ENCODE data around the gene PHPT1. TPM values are rescaled to one million over a fixed set of nuclear protein-coding genes. Genes with fewer than 3 reads are reported as not detected.

The PHPT1 gene
- total RNA-seq, 2 donors from 2014 or later, result 37.5 to 92.1 TPM

GRCh38 chr9:136826188-136826541 lies 23.0 kb upstream of the PHPT1 start:
- Histone ChIP-seq H3K36me3 (peaks cover 55% of the 10 kb centered on the region), H3K9me3 (no peaks in the 10 kb centered on the region), H3K4me3 (no peak overlapping the region), H3K27me3 (replicated peaks; ENCODE audit: insufficient read depth) (no peaks in the 10 kb centered on the region), H3K27ac (no peak overlapping the region), H3K4me1 (ENCODE audit: control insufficient read depth in 1 of 2, low read depth in 2 of 2) (peaks cover 3 to 9% of the 10 kb centered on the region in 2 donors)
- no peak for ATAC-seq (ENCODE audit: insufficient number of reproducible peaks, low FRiP score, low read depth)
- TF ChIP-seq CTCF (IDR thresholded peaks at IDR 0.05), result no peak
- no peak for DNase-seq (ENCODE audit: low spot score)

GRCh38 chr9:136826703-136827582 lies 22.3 kb upstream of the PHPT1 start:
- TF ChIP-seq CTCF (IDR thresholded peaks at IDR 0.05), result no peak
- Histone ChIP-seq H3K27me3 (replicated peaks; ENCODE audit: insufficient read depth) (no peaks in the 10 kb centered on the region), H3K4me3 (no peak overlapping the region), H3K36me3 (peaks cover 56% of the 10 kb centered on the region), H3K4me1 (ENCODE audit: control insufficient read depth in 1 of 2, low read depth in 2 of 2) (peaks cover 0 to under 1% of the 10 kb centered on the region in 2 donors), H3K27ac (no peak overlapping the region), H3K9me3 (no peaks in the 10 kb centered on the region)
- DNase-seq (ENCODE audit: low spot score) (no peak), ATAC-seq (ENCODE audit: insufficient number of reproducible peaks, low FRiP score, low read depth) (no peak)

DNA sequence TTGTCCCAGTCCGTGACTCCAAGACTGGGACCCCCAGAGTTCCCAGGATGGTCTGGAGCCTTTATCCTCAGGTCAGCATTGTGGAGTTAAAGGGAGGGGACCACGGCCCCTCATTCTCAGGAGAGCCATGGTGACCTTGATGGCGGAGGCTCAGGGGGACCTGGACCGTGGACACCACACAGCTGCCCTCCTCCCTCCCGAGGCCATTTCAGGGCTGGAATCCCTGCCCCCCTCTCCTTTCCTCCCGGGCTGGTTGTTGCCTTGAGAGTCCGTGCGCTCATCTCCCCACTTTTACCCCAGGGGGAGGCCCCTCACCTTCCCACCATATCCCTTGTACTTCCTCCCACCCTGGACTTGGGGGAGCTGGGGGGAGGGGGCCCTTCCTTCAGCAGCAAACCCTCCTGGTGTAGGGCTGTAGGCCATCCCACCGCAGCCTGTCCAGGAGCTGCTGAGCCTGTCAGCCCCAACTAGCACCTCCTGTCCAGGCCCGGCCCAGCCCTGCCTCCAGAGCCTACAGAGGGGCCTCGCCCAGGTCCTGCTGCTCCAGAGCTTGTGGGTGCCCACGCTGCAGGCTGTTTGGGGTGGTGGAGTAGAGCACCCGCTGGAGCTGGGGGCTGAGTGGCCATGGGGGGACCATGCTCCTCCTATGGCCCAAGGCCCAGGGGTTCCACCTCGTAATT lies 21.3 kb upstream of the PHPT1 start:
- H3K27me3 ChIP-seq (replicated peaks; ENCODE audit: insufficient read depth), result no peaks in the 10 kb centered on the region
- no peak for DNase-seq (ENCODE audit: low spot score)
- ATAC-seq (ENCODE audit: insufficient number of reproducible peaks, low FRiP score, low read depth), result no peak
- H3K9me3 ChIP-seq, result no peaks in the 10 kb centered on the region
- no peak overlapping the region for H3K4me3 ChIP-seq
- H3K27ac ChIP-seq, result no peak overlapping the region
- peaks cover 56% of the 10 kb centered on the region for H3K36me3 ChIP-seq
- TF ChIP-seq CTCF (IDR thresholded peaks at IDR 0.05), result no peak
- H3K4me1 ChIP-seq (ENCODE audit: control insufficient read depth in 1 of 2, low read depth in 2 of 2), result no peaks in the 10 kb centered on the region

- ATAC-seq (ENCODE audit: insufficient number of reproducible peaks, low FRiP score, low read depth), result no peak
- H3K36me3 ChIP-seq, result peaks cover 53% of the 10 kb centered on the region
- no peaks in the 10 kb centered on the region for H3K4me1 ChIP-seq (ENCODE audit: control insufficient read depth in 1 of 2, low read depth in 2 of 2)
- no peak overlapping the region for H3K27ac ChIP-seq
- no peak for DNase-seq (ENCODE audit: low spot score)
- H3K9me3 ChIP-seq, result no peaks in the 10 kb centered on the region
- no peak for TF ChIP-seq CTCF (IDR thresholded peaks at IDR 0.05)
- H3K4me3 ChIP-seq, result no peak overlapping the region
- no peaks in the 10 kb centered on the region for H3K27me3 ChIP-seq (replicated peaks; ENCODE audit: insufficient read depth)
Measured at GRCh38 chr9:136828474-136829140, 20.6 kb upstream of the PHPT1 start.

DNA sequence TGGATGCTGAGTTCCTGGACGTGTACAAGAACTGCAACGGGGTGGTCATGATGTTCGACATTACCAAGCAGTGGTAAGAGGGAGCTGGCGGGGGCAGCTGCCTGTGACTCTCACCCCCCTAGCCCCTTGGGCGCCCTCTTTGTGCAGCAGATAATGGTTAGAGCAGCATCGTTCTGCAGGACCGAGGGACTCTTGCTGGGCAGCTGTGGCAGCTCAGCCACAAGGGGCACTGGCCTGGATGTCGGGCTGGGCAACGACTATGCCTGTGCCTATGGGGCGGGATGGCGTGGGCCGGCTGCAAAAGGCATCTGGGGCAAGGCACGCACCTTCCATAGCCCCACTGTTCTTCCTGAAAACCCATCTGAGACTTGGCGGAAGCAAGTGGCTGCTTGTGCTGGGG lies 19.8 kb upstream of the PHPT1 start:
- no peak for TF ChIP-seq CTCF (IDR thresholded peaks at IDR 0.05)
- ATAC-seq (ENCODE audit: insufficient number of reproducible peaks, low FRiP score, low read depth) (no peak), DNase-seq (ENCODE audit: low spot score) (no peak)
- Histone ChIP-seq H3K36me3 (peaks cover 48% of the 10 kb centered on the region), H3K4me3 (no peak overlapping the region), H3K27ac (no peak overlapping the region), H3K27me3 (replicated peaks; ENCODE audit: insufficient read depth) (no peaks in the 10 kb centered on the region), H3K9me3 (no peaks in the 10 kb centered on the region), H3K4me1 (ENCODE audit: control insufficient read depth in 1 of 2, low read depth in 2 of 2) (no peaks in the 10 kb centered on the region)

All from thoracic aorta (tissue), 2 donors.